Caco-2 (cell line): ENCODE measurements around the gene NSMF. TPM values are rescaled to one million over a fixed set of nuclear protein-coding genes. Genes with fewer than 3 reads are reported as not detected.

Experiments
- BruUV-seq: library from RNA; stranded (reverse); fragments of 400-500 nt; replicated peaks from 2 replicates; lab custom pipeline; 2021; lab: Mats Ljungman, UMichigan
- CTCF ChIA-PET: fragments of 300-600 bp; sonication (Branson Sonifier 250); formaldehyde crosslinking; loops from one replicate; lab custom pipeline; 2022; ENCODE audit warnings: antibody characterized with exemption; lab: Charles Lee
- POLR2A ChIA-PET: fragments of 300-600 bp; sonication (Branson Sonifier 250); formaldehyde crosslinking; loops from one replicate; lab custom pipeline; 2022; ENCODE audit warnings: antibody characterized with exemption; lab: Charles Lee
- DNase-seq, 2 experiments: peaks; one replicate each; pipeline versions ENCODE4 v3.0.0 to v3.0.0-alpha.2; 2020 to 2022
- H3K27me3 ChIP-seq: replicated peaks from 2 replicates; pipeline ENCODE4 v1.6.0; 2011; ENCODE audit warnings: low read length; ENCODE audit not compliant: control insufficient read depth, insufficient read depth
- H3K36me3 ChIP-seq: 2 replicates; pipeline ENCODE4 v1.5.1; 2011; ENCODE audit warnings: low read length; ENCODE audit not compliant: control insufficient read depth, insufficient read depth
- H3K4me1 ChIP-seq: fragments of 250-450 bp; sonication (Bioruptor Pico); 2 replicates; pipeline ENCODE4 v1.5.1; 2020; ENCODE audit warnings: mild to moderate bottlenecking
- H3K4me3 ChIP-seq: 2 replicates; pipeline ENCODE4 v1.5.1; 2011; ENCODE audit warnings: low read depth, mild to moderate bottlenecking, control low read depth, low read length
- H3K9me3 ChIP-seq: fragments of 250-450 bp; sonication (Bioruptor Pico); 2 replicates; pipeline ENCODE4 v1.5.1; 2020; ENCODE audit warnings: mild to moderate bottlenecking, moderate library complexity
- H3K27ac Mint-ChIP-seq: one replicate; pipeline ENCODE4 v1.8.0; 2022; ENCODE audit warnings: mixed read lengths; ENCODE audit not compliant: unreplicated experiment
- H3K27me3 Mint-ChIP-seq: one replicate; pipeline ENCODE4 v1.8.0; 2022; ENCODE audit warnings: mixed read lengths; ENCODE audit not compliant: insufficient read depth, unreplicated experiment
- H3K36me3 Mint-ChIP-seq: one replicate; pipeline ENCODE4 v1.8.0; 2022; ENCODE audit warnings: mild to moderate bottlenecking, mixed read lengths; ENCODE audit not compliant: insufficient read depth, unreplicated experiment
- H3K4me1 Mint-ChIP-seq: one replicate; pipeline ENCODE4 v1.8.0; 2022; ENCODE audit warnings: low read depth, mixed read lengths; ENCODE audit not compliant: unreplicated experiment
- H3K4me3 Mint-ChIP-seq: one replicate; pipeline ENCODE4 v1.8.0; 2022; ENCODE audit warnings: mild to moderate bottlenecking, moderate library complexity, mixed read lengths; ENCODE audit not compliant: unreplicated experiment
- H3K9me3 Mint-ChIP-seq: one replicate; pipeline ENCODE4 v1.8.0; 2022; ENCODE audit warnings: mixed read lengths; ENCODE audit not compliant: unreplicated experiment
- intact Hi-C: fragments of 100-400 bp; cut with micrococcal nuclease; formaldehyde crosslinking; loops from one replicate; pipeline ENCODE4 v1.10.0; 2022; ENCODE audit not compliant: unreplicated experiment
- total RNA-seq: library from RNA; stranded (reverse); gene quantifications from 2 replicates; pipeline ENCODE4 v1.2.3, GENCODE V29; 2022
- TF ChIP-seq, protein P1 (sequence below), 2 experiments: fragments of 200-600 bp in 1 of 2; IDR thresholded peaks; 1 replicate in 1 of 2; 2 replicates in 1 of 2; pipeline versions ENCODE4 v1.5.1 to v1.8.0; 2011 to 2022; ENCODE audit warnings: antibody characterized with exemption in 1 of 2, control low read depth in 1 of 2, inconsistent platforms in 1 of 2, low read depth in 1 of 2, low read length in 1 of 2, mild to moderate bottlenecking in 1 of 2, moderate library complexity in 1 of 2; ENCODE audit not compliant: insufficient read depth in 1 of 2, severe bottlenecking in 1 of 2, unreplicated experiment in 1 of 2

NSMF gene
- total RNA-seq, 1 experiment from 2014 or later, result 67.6 TPM

GRCh38 chr9:137432687-137433348, 26.3 kb downstream of the NSMF start:
- no peaks in the 10 kb centered on the region for H3K27me3 Mint-ChIP-seq
- no peak for DNase-seq
- no peak overlapping the region for H3K27ac Mint-ChIP-seq
- peaks cover 25% of the 10 kb centered on the region for H3K36me3 Mint-ChIP-seq
- TF ChIP-seq, protein P1, sequence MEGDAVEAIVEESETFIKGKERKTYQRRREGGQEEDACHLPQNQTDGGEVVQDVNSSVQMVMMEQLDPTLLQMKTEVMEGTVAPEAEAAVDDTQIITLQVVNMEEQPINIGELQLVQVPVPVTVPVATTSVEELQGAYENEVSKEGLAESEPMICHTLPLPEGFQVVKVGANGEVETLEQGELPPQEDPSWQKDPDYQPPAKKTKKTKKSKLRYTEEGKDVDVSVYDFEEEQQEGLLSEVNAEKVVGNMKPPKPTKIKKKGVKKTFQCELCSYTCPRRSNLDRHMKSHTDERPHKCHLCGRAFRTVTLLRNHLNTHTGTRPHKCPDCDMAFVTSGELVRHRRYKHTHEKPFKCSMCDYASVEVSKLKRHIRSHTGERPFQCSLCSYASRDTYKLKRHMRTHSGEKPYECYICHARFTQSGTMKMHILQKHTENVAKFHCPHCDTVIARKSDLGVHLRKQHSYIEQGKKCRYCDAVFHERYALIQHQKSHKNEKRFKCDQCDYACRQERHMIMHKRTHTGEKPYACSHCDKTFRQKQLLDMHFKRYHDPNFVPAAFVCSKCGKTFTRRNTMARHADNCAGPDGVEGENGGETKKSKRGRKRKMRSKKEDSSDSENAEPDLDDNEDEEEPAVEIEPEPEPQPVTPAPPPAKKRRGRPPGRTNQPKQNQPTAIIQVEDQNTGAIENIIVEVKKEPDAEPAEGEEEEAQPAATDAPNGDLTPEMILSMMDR (IDR thresholded peaks at IDR 0.05; ENCODE audit: insufficient read depth in 1 of 2, low read depth in 1 of 2, low read length in 1 of 2, severe bottlenecking in 1 of 2, unreplicated experiment in 1 of 2), result no peak
- H3K4me3 Mint-ChIP-seq, result no peak overlapping the region
- no peak overlapping the region for H3K4me3 ChIP-seq
- H3K9me3 Mint-ChIP-seq, result no peaks in the 10 kb centered on the region
- H3K4me1 Mint-ChIP-seq, result no peaks in the 10 kb centered on the region
- no peaks in the 10 kb centered on the region for H3K27me3 ChIP-seq
- no TSS peak for BruUV-seq
- H3K36me3 ChIP-seq, result no peaks in the 10 kb centered on the region
- ChIA-PET CTCF (no interaction called here), POLR2A (interaction anchor here (0.5 kb wide), 1 partner anchor 125 kb away, joined by 3 read pairs; no protein-coding TSS in a partner anchor)
- H3K9me3 ChIP-seq, result no peaks in the 10 kb centered on the region
- intact Hi-C loops, result no loop called here
- peaks cover 11% of the 10 kb centered on the region for H3K4me1 ChIP-seq

DNA sequence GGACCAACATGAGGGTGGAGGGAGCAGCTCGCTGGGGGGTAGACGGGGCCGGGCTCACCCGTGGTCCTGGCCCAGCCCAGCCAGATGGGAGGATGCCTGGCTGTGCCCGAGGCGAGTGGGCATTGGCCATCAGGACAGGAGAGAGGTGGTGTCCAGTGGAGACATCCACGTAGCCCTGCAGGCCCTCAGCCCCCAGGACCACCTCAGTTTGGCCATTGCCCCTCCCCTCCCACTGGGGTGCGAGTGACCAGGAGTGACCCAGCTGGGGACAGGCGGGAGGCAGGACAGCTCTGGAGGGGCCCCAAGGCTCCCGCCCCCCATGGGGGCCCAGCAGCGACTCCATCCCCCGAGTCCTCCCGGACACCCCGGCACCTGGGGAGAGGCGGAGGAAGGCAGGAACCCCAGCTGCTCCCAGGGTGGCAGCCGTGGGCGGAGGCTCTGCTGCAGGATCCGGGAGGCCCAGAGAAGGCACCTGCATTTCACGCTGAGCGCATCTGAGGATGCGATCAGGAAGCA, 27.7 kb downstream of the NSMF start:
- no peaks in the 10 kb centered on the region for H3K4me1 Mint-ChIP-seq
- ChIA-PET CTCF (no interaction called here), POLR2A (no interaction called here)
- TF ChIP-seq, protein P1 (IDR thresholded peaks at IDR 0.05; ENCODE audit: insufficient read depth in 1 of 2, low read depth in 1 of 2, low read length in 1 of 2, severe bottlenecking in 1 of 2, unreplicated experiment in 1 of 2), result no peak
- H3K36me3 Mint-ChIP-seq, result peaks cover 25% of the 10 kb centered on the region
- H3K27me3 Mint-ChIP-seq, result no peaks in the 10 kb centered on the region
- no peak overlapping the region for H3K4me3 Mint-ChIP-seq
- H3K9me3 ChIP-seq, result no peaks in the 10 kb centered on the region
- H3K9me3 Mint-ChIP-seq, result no peaks in the 10 kb centered on the region
- H3K4me3 ChIP-seq, result no peak overlapping the region
- H3K27ac Mint-ChIP-seq, result no peak overlapping the region
- no peaks in the 10 kb centered on the region for H3K27me3 ChIP-seq
- peaks cover 11% of the 10 kb centered on the region for H3K4me1 ChIP-seq
- no TSS peak for BruUV-seq
- intact Hi-C loops, result no loop called here
- no peaks in the 10 kb centered on the region for H3K36me3 ChIP-seq
- DNase-seq, result no peak

DNA sequence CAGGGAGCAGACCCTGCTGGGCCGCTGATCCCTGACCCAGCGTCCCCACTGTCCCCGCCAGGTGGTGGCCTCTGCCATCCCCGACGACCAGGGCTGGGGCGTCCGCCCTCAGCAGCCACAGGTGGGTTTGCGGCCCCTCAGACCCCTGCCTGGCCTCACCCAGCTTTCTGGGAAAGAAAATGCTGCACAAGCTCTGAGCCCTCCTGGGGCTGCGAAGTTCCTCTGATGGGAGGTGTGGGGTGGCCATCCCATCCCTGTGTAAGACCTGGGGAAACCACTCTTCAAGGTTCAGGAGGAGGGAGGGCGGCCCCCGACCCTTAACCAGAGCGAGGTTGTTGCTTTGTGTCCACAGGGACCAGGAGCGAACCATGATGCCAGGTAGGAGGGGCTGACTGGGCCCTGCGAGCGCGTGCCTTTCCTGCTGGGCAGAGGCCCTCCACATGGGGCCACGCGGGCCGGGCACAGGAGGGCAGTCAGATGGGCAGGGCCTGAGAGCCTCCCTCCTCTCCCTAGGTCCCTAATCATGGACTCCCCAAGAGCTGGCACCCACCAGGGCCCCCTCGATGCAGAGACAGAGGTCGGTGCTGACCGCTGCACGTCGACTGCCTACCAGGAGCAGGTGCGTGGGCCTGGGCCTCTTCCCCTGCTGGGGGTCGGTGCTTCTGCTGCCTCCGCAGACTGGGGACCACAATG, 28.3 kb downstream of the NSMF start:
- H3K4me3 Mint-ChIP-seq, result no peak overlapping the region
- ChIA-PET CTCF (no interaction called here), POLR2A (no interaction called here)
- no peak for DNase-seq
- Histone ChIP-seq H3K36me3 (no peaks in the 10 kb centered on the region), H3K4me3 (no peak overlapping the region), H3K9me3 (no peaks in the 10 kb centered on the region), H3K27me3 (no peaks in the 10 kb centered on the region), H3K4me1 (peaks cover 5% of the 10 kb centered on the region)
- intact Hi-C loops, result no loop called here
- TF ChIP-seq, protein P1 (IDR thresholded peaks at IDR 0.05; ENCODE audit: insufficient read depth in 1 of 2, low read depth in 1 of 2, low read length in 1 of 2, severe bottlenecking in 1 of 2, unreplicated experiment in 1 of 2), result no peak
- no TSS peak for BruUV-seq
- no peaks in the 10 kb centered on the region for H3K9me3 Mint-ChIP-seq
- no peaks in the 10 kb centered on the region for H3K27me3 Mint-ChIP-seq
- H3K27ac Mint-ChIP-seq, result no peak overlapping the region
- H3K4me1 Mint-ChIP-seq, result no peaks in the 10 kb centered on the region
- H3K36me3 Mint-ChIP-seq, result peaks cover 20% of the 10 kb centered on the region
